Osteoblast (primary cell): ENCODE measurements around the gene COX6B2. TPM values are rescaled to one million over a fixed set of nuclear protein-coding genes. Genes with fewer than 3 reads are reported as not detected.

ENCODE experiments used
- DNase-seq: peaks from one replicate; pipeline ENCODE4 v3.0.0; 2011; ENCODE audit warnings: low spot score, mixed read lengths; ENCODE audit not compliant: insufficient read length; ENCODE audit errors: missing footprints
- H2AFZ ChIP-seq: 2 replicates; pipeline ENCODE4 v1.6.0; 2011; ENCODE audit warnings: mild to moderate bottlenecking, low read length
- H3K27ac ChIP-seq: 2 replicates; pipeline ENCODE4 v1.5.1; 2011; ENCODE audit warnings: mild to moderate bottlenecking, low read depth, low read length, moderate library complexity
- H3K27me3 ChIP-seq: 2 replicates; pipeline ENCODE4 v1.6.0; 2012; ENCODE audit warnings: mild to moderate bottlenecking, control low read depth, inconsistent platforms, low read length, moderate library complexity; ENCODE audit not compliant: insufficient read depth
- H3K36me3 ChIP-seq: 2 replicates; pipeline ENCODE4 v1.5.1; 2011; ENCODE audit warnings: mild to moderate bottlenecking, low read length, control low read depth, moderate library complexity; ENCODE audit not compliant: insufficient read depth
- H3K4me1 ChIP-seq: 2 replicates; pipeline ENCODE4 v1.5.1; 2011; ENCODE audit warnings: mild to moderate bottlenecking, low read length, control low read depth, moderate library complexity; ENCODE audit not compliant: insufficient read depth
- H3K4me2 ChIP-seq: 2 replicates; pipeline ENCODE4 v1.6.0; 2011; ENCODE audit warnings: mild to moderate bottlenecking, low read length; ENCODE audit not compliant: insufficient read depth
- H3K4me3 ChIP-seq: fragments of 200-600 bp; sonication (generic); 3 replicates; pipeline ENCODE4 v1.5.1; 2012; ENCODE audit warnings: mild to moderate bottlenecking, low read length, inconsistent platforms; ENCODE audit not compliant: insufficient read depth
- H3K79me2 ChIP-seq: 2 replicates; pipeline ENCODE4 v1.6.0; 2012; ENCODE audit warnings: mild to moderate bottlenecking, low read length, control low read depth, inconsistent platforms; ENCODE audit not compliant: insufficient read depth
- H3K9me3 ChIP-seq: 2 replicates; pipeline ENCODE4 v1.5.1; 2011; ENCODE audit warnings: low read depth, low read length, control low read depth
- H4K20me1 ChIP-seq: 2 replicates; pipeline ENCODE4 v1.6.0; 2012; ENCODE audit warnings: mild to moderate bottlenecking, low read length, control low read depth; ENCODE audit not compliant: insufficient read depth
- total RNA-seq: library from RNA; depleted of rRNA; stranded (reverse); fragments of >200 nt; gene quantifications from 2 replicates; pipeline ENCODE4 v1.2.3, GENCODE V29; 2012
- TF ChIP-seq, protein P1 (sequence below): IDR thresholded peaks from 2 replicates; pipeline ENCODE4 v1.5.1; 2011; ENCODE audit warnings: mild to moderate bottlenecking, low read depth, low read length, moderate library complexity; ENCODE audit errors: extremely low read depth

The COX6B2 gene
- total RNA-seq, 1 donor: not detected

DNA sequence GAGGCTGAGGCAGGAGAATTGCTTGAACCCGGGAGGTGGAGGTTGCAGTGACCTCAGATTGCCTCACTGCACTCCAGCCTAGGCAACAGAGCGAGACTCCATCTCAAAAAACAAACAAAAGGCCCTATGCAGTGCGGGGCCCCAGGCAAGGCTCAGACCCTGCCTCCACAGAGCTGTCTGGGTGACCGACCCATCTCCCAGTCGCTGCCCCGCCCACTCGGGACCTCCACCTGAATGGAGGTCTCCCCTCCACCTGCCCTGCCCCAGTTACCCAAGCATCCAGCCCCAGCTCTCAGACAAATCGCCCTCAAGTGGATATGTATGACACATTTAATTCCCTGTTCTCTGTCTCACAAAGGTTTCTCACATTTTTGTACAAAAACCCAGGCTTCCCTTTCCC, 10.7 kb upstream of the COX6B2 start:
- Histone ChIP-seq H3K36me3 (peaks cover 6% of the 10 kb centered on the region), H3K4me1 (peaks cover 4% of the 10 kb centered on the region), H4K20me1 (no peaks in the 10 kb centered on the region), H3K27me3 (no peaks in the 10 kb centered on the region), H3K9me3 (no peaks in the 10 kb centered on the region), H3K4me2 (no peak overlapping the region), H3K79me2 (no peaks in the 10 kb centered on the region), H3K27ac (no peak overlapping the region), H2AFZ (no peak overlapping the region), H3K4me3 (no peak overlapping the region)
- TF ChIP-seq, protein P1, sequence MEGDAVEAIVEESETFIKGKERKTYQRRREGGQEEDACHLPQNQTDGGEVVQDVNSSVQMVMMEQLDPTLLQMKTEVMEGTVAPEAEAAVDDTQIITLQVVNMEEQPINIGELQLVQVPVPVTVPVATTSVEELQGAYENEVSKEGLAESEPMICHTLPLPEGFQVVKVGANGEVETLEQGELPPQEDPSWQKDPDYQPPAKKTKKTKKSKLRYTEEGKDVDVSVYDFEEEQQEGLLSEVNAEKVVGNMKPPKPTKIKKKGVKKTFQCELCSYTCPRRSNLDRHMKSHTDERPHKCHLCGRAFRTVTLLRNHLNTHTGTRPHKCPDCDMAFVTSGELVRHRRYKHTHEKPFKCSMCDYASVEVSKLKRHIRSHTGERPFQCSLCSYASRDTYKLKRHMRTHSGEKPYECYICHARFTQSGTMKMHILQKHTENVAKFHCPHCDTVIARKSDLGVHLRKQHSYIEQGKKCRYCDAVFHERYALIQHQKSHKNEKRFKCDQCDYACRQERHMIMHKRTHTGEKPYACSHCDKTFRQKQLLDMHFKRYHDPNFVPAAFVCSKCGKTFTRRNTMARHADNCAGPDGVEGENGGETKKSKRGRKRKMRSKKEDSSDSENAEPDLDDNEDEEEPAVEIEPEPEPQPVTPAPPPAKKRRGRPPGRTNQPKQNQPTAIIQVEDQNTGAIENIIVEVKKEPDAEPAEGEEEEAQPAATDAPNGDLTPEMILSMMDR: no peak
- DNase-seq: no peak

- TF ChIP-seq, protein P1: no peak
- Histone ChIP-seq H3K79me2 (no peaks in the 10 kb centered on the region), H4K20me1 (no peaks in the 10 kb centered on the region), H3K27ac (no peak within 1 kb of the TSS), H3K9me3 (no peaks in the 10 kb centered on the region), H3K36me3 (peaks cover 6% of the 10 kb centered on the region), H3K4me3 (no peak within 1 kb of the TSS), H3K27me3 (no peaks in the 10 kb centered on the region), H3K4me2 (no peak within 1 kb of the TSS), H2AFZ (no peak within 1 kb of the TSS), H3K4me1 (no peaks in the 10 kb centered on the region)
- no peak for DNase-seq
Measured at GRCh38 chr19:55362990-55363716, 8.6 kb upstream of the COX6B2 start, which contains the start of gene GARIN5B. TSS of gene GARIN5B (minus strand) at chr19:55363260. CDS start at chr19:55363066, 194 bp downstream.

DNA sequence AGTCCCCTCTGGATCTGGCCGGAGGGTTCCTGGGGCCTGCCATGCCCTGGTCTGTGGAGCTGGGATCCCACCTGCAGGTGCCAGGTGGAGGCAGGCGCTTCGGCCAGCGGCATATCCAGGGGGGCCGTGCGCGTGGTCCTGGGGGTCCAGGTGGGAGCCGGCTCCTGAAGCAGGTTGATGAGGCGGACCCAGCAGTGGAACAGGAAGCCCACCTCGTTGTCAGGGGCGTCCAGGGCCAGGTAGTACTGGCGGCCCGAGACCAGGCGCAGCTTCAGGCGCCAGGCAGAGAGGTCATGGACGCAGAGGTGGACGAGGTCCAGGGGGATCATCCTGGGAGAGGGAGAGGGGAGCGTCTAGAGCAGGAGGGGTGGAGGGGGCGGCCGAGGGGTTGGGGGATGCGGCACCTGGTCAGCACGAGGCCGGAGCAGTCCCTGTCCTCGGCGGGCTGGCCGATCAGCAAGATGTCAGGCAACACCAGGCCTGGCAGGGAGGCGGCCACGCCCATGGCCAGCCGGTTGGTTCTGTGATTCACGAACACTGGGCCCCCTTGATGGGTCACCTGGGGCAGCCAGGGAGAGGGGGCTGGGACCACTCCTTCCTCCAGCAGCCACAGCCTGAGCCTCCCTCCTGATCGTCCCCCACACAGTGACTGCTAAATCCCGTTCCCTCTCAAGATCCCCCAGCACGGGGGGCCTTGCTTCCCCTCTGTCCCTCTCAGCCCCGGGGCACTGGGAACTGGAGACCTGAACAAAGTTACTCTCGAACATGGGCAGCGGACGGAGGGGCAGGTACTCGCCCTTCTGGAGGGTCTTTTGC, 7.9 kb upstream of the COX6B2 start:
- Histone ChIP-seq H3K36me3 (peaks cover 6% of the 10 kb centered on the region), H3K79me2 (no peaks in the 10 kb centered on the region), H2AFZ (no peak overlapping the region), H3K9me3 (no peaks in the 10 kb centered on the region), H3K4me3 (no peak overlapping the region), H3K4me1 (no peaks in the 10 kb centered on the region), H3K27me3 (peaks cover under 1% of the 10 kb centered on the region), H3K4me2 (no peak overlapping the region), H4K20me1 (no peaks in the 10 kb centered on the region), H3K27ac (no peak overlapping the region)
- TF ChIP-seq, protein P1: no peak
- DNase-seq: no peak

GRCh38 chr19:55360902-55361301, 6.4 kb upstream of the COX6B2 start:
- TF ChIP-seq, protein P1: no peak
- no peaks in the 10 kb centered on the region for H3K4me1 ChIP-seq
- no peak for DNase-seq

More at GRCh38 chr19:55360902-55361301, 6.4 kb upstream of the COX6B2 start:
- Histone ChIP-seq H3K36me3 (no peaks in the 10 kb centered on the region), H3K4me3 (no peak overlapping the region), H3K4me2 (no peak overlapping the region), H2AFZ (no peak overlapping the region), H4K20me1 (no peaks in the 10 kb centered on the region), H3K27me3 (peaks cover 13% of the 10 kb centered on the region), H3K27ac (no peak overlapping the region), H3K79me2 (no peaks in the 10 kb centered on the region), H3K9me3 (no peaks in the 10 kb centered on the region)
